GM19455 (cell line): Measurements from ENCODE around the gene FGD4.

Experiments used
- ATAC-seq: cut with Tn5 transposase; IDR thresholded peaks from one replicate; pipeline ENCODE4 v1.9.1; 2021; ENCODE audit not compliant: unreplicated experiment

Gene FGD4

DNA sequence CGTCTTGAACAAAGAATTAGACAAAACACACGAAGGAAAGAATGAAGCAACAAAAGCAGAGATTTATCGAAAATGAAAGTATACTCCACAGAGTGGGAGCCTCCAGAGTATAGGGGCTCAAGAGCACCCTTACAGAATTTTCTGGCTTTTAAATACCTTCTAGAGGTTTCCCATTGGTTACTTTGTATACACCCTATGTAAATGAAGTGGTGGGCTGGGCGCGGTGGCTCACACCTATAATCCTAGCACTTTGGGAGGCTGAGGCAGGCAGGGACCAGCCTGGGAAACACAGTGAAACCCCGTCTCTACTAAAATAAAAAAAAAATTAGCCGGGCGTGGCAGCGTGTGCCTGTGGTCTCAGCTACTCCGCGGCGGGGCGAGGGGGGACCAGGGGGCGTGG is 266.7 kb downstream of the FGD4 start:
- no peak for ATAC-seq

DNA sequence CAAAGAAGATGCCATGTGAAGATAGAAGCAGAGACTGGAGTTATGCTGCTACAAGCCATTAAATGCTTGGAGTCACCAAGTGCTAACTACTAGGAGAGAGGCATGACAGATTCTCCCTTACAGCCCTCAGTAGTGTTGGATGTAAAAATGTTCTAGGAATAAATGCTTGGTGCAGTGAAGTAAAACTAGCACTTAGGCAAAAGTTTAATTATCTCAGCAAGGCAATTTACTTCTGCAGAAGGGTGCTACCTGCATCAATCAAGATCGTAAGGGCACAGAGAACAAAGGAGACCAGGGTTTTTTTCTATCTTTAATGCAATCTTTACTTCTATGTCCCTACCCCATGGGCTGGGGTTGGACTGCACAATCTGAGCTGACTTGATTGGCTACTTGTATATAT is 270.2 kb downstream of the FGD4 start:
- no peak for ATAC-seq

- ATAC-seq, result no peak
These were observed 272.8 kb downstream of the FGD4 start for GRCh38 chr12:32671930-32672780.

DNA sequence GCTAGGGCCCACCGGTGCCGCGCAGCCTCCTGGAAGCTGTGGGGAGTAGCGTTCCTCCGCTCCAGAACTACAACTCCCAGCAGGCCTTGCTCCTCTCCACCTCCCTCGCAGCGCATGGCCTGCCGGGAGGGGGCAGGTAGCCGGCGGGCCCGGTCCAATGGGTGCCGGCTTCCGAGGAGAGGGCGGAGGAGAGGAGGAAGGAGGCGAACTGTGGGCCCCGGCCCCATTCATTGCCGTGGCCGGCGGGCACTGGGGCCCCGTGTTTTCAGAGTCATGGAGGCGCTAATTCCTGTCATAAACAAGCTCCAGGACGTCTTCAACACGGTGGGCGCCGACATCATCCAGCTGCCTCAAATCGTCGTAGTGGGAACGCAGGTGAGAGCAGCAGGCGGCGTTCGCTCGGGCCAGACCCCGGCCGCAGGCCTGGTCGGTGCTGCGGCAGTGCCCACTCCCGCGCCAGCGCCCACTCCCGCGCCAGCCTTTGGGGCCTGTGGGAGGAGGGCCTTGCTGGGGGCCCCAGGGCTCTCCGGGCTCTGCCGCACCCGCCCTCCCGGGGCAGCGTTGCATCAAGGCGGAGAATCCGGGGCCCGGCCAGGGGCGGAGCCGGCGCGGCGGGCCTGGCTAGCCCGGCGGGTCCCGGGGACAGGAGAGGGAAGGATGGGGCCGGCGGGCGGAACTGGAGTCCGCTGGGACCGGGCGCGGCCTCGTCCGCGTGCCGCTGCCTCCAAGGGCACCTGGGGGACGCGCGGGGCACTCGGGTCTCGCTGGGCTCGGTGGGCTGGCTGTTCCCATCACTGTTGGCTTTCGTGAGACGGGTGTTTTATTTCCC is 279.9 kb downstream of the FGD4 start, which contains the start of gene DNM1L:
Gene DNM1L, plus strand, starts transcription at position 211 of the 829 bp plus-strand sequence. Its CDS starts 63 bp downstream, at position 274.
- ATAC-seq, result peak; percentile 95

DNA sequence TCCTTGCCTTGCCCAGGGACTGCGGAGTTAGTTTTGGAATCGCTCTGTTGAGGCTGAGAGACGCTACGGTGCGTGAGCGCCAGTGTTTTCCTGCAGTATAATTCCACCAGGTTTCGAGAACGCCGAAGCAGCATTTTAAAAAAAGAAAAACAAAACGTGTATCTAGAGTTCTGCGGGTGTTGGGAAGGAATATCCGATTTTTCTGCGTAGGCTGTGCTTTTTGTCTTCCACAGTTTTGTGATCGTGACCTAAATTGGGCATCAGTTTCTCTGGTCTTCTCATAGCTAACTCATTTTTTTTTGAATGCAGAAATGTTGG is 280.5 kb downstream of the FGD4 start:
- ATAC-seq, result no peak

- no peak for ATAC-seq
These were observed 281.4 kb downstream of the FGD4 start for GRCh38 chr12:32680787-32681186.

DNA sequence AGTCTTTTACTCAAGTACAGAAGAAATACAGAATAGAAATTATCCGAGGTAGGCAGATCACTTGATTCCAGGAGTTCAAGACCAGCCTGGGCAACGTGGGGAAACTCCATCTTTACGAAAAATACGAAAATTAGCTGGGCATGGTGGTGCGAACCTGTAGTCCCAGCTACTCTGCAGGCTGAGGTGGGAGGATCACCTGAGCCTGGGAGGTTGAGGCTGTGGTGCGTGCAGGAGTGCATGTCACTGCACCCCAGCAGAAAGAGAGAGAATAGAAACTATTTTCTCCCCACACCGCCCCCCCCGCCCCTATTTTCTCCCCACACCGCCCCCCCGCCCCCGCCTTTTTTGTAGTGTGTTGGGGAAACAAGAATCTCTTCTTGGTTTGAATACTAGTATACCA is 281.9 kb downstream of the FGD4 start:
- no peak for ATAC-seq

DNA sequence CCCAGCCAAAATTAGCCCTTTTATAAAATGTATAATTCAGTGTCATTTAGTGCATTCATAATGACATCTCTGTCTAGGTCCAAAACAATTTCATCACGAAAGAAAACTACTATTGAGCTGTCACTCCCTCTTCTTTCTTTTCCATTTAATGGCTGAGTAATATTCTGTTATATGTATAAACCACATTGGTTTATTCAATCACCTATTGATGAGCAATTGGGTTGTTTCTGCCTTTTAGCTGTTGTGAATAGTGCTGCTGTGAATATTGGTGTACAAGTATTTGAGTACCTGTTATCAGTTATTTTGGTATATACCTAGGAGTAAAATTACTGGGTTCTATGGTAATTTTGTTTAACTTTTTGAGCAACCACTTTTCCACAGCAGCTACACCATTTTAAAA is 287.0 kb downstream of the FGD4 start:
- ATAC-seq, result no peak

GRCh38 chr12:32688786-32689185 is 289.4 kb downstream of the FGD4 start:
- ATAC-seq, result no peak

DNA sequence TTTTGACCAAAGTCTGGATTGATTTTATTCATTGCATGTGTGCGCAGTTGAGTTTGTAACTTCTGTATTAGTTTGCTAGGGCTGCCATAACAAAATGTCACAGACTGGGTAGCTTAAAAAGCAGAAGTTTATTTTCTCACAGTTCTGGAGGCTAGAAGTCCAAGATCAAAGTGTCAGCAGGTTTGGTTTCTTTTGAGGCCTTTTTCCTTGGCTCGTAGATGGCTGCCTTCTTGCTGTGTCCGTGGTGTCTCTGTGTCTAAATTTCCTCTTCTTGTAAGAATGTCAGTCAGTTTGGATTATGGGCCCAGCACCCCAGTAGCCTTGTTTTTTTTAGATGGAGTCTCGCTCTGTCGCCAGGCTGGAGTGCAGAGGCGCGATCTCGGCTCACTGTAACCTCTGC is 291.6 kb downstream of the FGD4 start:
- ATAC-seq, result no peak

DNA sequence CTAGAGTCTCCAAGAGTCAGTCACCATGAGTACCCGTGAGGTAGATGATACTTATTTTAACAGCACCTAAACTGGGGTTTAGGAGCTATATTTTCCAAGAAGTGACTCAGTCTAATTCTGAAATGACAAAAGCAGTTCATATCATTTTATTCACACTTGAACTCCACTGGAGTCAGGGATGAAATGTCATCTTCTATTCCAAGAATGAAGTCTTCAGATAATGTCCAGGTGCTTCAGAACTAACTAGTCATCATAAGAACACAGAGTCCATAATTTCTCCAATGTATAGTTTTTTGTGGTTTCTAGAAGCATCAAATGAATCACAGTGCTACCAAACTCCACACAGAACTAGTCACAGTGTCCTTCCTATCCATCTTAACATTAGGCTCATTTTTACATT is 293.0 kb downstream of the FGD4 start:
- ATAC-seq, result no peak

GRCh38 chr12:32693036-32693435 is 293.7 kb downstream of the FGD4 start:
- no peak for ATAC-seq
